Common myeloid progenitor, CD34-positive (primary cell): ENCODE measurements around the gene FREM1.

Experiments
- CTCF ChIA-PET: fragments of 350-600 bp; sonication (Branson Sonifier 250); formaldehyde crosslinking; loops from one replicate; lab custom pipeline; 2021; ENCODE audit warnings: antibody characterized with exemption; lab: Charles Lee
- POLR2A ChIA-PET: fragments of 350-600 bp; sonication (Branson Sonifier 250); formaldehyde crosslinking; loops from one replicate; lab custom pipeline; 2021; ENCODE audit warnings: antibody characterized with exemption; lab: Charles Lee
- DNase-seq, 3 donors: peaks; one replicate each; pipeline versions ENCODE4 v3.0.0 to v3.0.0-alpha.2; 2013
- H3K27ac ChIP-seq, 2 experiments: 1 replicate in 1 of 2; 2 replicates in 1 of 2; pipeline ENCODE4 v1.7.0; 2013; ENCODE audit warnings: inconsistent platforms in 2 of 2, low read length in 2 of 2, mild to moderate bottlenecking in 2 of 2, low read depth in 1 of 2, moderate library complexity in 1 of 2; ENCODE audit not compliant: severe bottlenecking in 2 of 2, insufficient read depth in 1 of 2, poor library complexity in 1 of 2
- H3K27me3 ChIP-seq, 5 experiments: replicated peaks in 2 of 5; 1 replicate in 3 of 5; 2 replicates in 2 of 5; pipeline versions ENCODE4 v1.6.1 to v1.7.0; 2013; ENCODE audit warnings: low read length in 4 of 5, mild to moderate bottlenecking in 2 of 5, moderate library complexity in 2 of 5, inconsistent platforms in 1 of 5; ENCODE audit not compliant: insufficient read depth in 5 of 5, control insufficient read depth in 4 of 5
- H3K36me3 ChIP-seq, 4 experiments: 1 replicate in 2 of 4; 2 replicates in 2 of 4; pipeline versions ENCODE4 v1.6.1 to v1.7.0; 2013; ENCODE audit warnings: low read length in 3 of 4, control low read depth in 1 of 4, mild to moderate bottlenecking in 1 of 4; ENCODE audit not compliant: control insufficient read depth in 4 of 4, insufficient read depth in 4 of 4
- H3K4me1 ChIP-seq, 4 experiments: 1 replicate in 3 of 4; 2 replicates in 1 of 4; pipeline versions ENCODE4 v1.6.1 to v1.7.1; 2013; ENCODE audit warnings: low read length in 3 of 4, mild to moderate bottlenecking in 3 of 4, control low read depth in 1 of 4, inconsistent platforms in 1 of 4, moderate library complexity in 1 of 4; ENCODE audit not compliant: control insufficient read depth in 4 of 4, insufficient read depth in 4 of 4; ENCODE audit errors: control extremely low read depth in 1 of 4
- H3K4me3 ChIP-seq, 7 experiments: 1 replicate in 4 of 7; 2 replicates in 3 of 7; pipeline versions ENCODE4 v1.5.1 to v1.7.0; 2013; ENCODE audit warnings: mild to moderate bottlenecking in 7 of 7, low read length in 6 of 7, moderate library complexity in 6 of 7, inconsistent platforms in 2 of 7, low read depth in 2 of 7, control low read depth in 1 of 7; ENCODE audit not compliant: insufficient read depth in 4 of 7, control insufficient read depth in 1 of 7; ENCODE audit errors: extremely low read depth in 1 of 7
- H3K9me3 ChIP-seq, 5 experiments: 1 replicate in 4 of 5; 2 replicates in 1 of 5; pipeline versions ENCODE4 v1.6.1 to v1.7.1; 2013; ENCODE audit warnings: low read length in 4 of 5, mild to moderate bottlenecking in 2 of 5, inconsistent platforms in 1 of 5, low read depth in 1 of 5, moderate library complexity in 1 of 5; ENCODE audit not compliant: control insufficient read depth in 4 of 5, insufficient read depth in 2 of 5; ENCODE audit errors: control extremely low read depth in 1 of 5
- WGBS: methylation state at CpG from one replicate; pipeline ENCODE4 v1.1.5; 2013; ENCODE audit not compliant: insufficient coverage; 5-methylcytosine and 5-hydroxymethylcytosine counted together

FREM1 gene

GRCh38 chr9:14744768-14745167 lies 165.5 kb downstream of the FREM1 start:
- Histone ChIP-seq H3K4me1 (no peaks in the 10 kb centered on the region), H3K27me3 (peaks cover 0 to 2% (median 0%) of the 10 kb centered on the region in 5 experiments), H3K9me3 (no peaks in the 10 kb centered on the region), H3K27ac (no peak overlapping the region), H3K36me3 (peaks cover 0 to 14% (median 3%) of the 10 kb centered on the region in 4 experiments), H3K4me3 (no peak overlapping the region)
- ChIA-PET CTCF (no interaction called here), POLR2A (no interaction called here)
- no peak for DNase-seq
- WGBS: no CpG with 5 or more reads among the region's 1 CpG

DNA sequence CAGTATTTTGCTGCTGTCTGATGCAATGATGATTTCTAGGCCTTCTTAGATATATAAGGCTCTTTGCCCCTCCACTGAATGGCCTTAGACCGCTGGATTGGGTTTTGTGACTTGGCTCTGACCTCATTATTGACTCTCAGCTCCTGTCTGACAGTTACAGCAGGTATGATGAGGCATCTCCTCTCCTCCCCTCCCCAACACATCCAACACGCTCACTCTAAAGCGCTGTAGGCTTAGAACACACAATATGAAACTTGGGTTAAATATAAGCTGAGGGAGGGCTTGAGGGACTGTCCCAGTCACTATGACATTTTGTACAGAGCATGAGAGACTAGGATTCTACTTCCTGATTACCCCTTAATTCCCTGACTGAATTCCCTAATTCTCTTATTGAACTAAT lies 168.9 kb downstream of the FREM1 start:
- WGBS: 88% methylated on average over 1 of the region's 3 CpGs
- Histone ChIP-seq H3K9me3 (no peaks in the 10 kb centered on the region), H3K36me3 (peaks cover 0 to 9% (median 2%) of the 10 kb centered on the region in 4 experiments), H3K27ac (no peak overlapping the region), H3K4me3 (no peak overlapping the region), H3K4me1 (no peaks in the 10 kb centered on the region), H3K27me3 (no peaks in the 10 kb centered on the region)
- ChIA-PET POLR2A (no interaction called here), CTCF (interaction anchor here (0.8 to 1.5 kb wide), 2 partner anchors 9 to 10 kb away, joined by 3 to 4 read pairs; no protein-coding TSS in a partner anchor)
- no peak for DNase-seq

DNA sequence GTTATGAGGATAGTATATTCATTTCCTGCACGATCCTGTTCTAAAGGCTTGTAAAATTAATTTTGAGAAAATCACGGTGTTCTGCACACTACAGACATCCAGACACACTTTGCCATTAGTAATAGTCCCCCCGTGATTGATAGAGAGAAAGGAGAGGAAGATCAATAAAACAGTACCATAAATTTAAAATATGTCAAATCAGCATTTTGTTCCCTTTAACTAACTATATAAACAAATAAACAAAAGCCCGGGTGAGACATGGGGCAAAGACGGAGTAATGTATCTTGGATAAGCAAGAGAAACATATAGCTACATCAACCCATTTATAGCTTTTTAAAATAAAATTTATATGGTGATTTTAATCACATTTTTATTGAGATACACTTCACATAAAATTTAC lies 177.1 kb downstream of the FREM1 start:
- DNase-seq: no peak

DNA sequence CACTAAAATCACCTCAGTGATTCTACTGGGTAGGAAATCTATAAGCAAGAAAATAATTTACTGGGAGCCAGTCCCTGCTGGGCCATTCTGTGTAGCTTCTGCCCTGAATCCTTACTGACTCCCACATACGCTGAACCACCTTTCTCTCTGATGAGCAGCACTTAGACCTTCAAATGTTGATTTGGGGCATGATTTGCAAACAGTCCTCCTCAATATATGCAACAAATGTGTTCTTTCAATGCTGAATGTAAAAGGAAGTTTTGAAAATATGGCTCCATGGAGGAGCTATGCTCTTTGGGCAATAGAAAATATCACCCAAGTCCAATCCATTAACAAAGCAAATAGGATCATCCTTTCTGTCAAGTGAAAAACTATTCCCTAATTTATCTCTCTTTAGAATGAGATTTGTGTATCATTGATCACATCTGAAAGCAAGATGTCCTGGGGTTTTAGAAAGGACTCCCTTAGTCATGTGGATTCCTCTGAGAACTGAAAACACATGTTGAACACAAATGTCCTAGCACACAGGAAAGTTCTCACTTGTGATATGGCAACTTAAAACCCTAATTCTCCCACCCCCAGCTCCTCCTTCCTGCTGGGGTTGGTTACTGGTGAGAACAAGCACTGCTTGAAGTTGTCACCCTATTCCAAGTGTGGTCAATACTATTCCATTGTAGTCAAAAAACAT lies 178.8 kb downstream of the FREM1 start:
- ChIA-PET POLR2A (no interaction called here), CTCF (interaction anchor here (1.2 kb wide), 1 partner anchor 10 kb away, joined by 3 read pairs; no protein-coding TSS in a partner anchor)
- H3K36me3 ChIP-seq: no peaks in the 10 kb centered on the region
- no peaks in the 10 kb centered on the region for H3K9me3 ChIP-seq
- DNase-seq: no peak
- no peak overlapping the region for H3K4me3 ChIP-seq
- no peaks in the 10 kb centered on the region for H3K27me3 ChIP-seq
- no peaks in the 10 kb centered on the region for H3K4me1 ChIP-seq
- WGBS: 100% methylated on average over 1 of the region's 1 CpG
- no peak overlapping the region for H3K27ac ChIP-seq

More for the DNA sequence above, 177.1 kb downstream of the FREM1 start:
- ChIA-PET CTCF (no interaction called here), POLR2A (no interaction called here)
- Histone ChIP-seq H3K4me1 (no peaks in the 10 kb centered on the region), H3K36me3 (no peaks in the 10 kb centered on the region), H3K27me3 (no peaks in the 10 kb centered on the region), H3K27ac (no peak overlapping the region), H3K9me3 (no peaks in the 10 kb centered on the region), H3K4me3 (no peak overlapping the region)
- WGBS: no CpG with 5 or more reads among the region's 5 CpGs

GRCh38 chr9:14730461-14730898 lies 179.7 kb downstream of the FREM1 start:
- Histone ChIP-seq H3K36me3 (no peaks in the 10 kb centered on the region), H3K4me3 (no peak overlapping the region), H3K4me1 (no peaks in the 10 kb centered on the region), H3K9me3 (no peaks in the 10 kb centered on the region), H3K27me3 (no peaks in the 10 kb centered on the region), H3K27ac (no peak overlapping the region)
- DNase-seq: no peak
- WGBS: no CpG with 5 or more reads among the region's 2 CpGs
- CTCF ChIA-PET: interaction anchor here (1.2 kb wide), 1 partner anchor 11 kb away, joined by 3 read pairs; no protein-coding TSS in a partner anchor
- POLR2A ChIA-PET: no interaction called here

DNA sequence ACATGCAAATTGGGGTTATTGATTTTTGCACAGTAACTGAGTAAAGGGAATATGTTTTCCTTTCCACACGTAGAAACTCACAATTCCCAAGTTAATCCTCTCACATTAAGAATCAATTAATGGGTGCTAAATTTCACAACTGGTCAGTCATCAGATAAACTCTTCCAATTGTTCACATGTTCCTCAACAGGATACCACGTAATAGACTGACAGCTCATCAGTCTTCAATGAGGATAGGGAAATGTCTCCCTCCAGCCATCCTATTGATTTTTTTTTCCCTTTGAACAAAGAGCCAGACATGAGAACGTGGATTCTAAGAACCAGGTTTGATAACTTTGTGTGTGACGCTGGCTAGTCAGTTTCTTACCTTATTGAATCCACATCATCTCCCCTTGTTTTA lies 186.9 kb downstream of the FREM1 start:
- Histone ChIP-seq H3K4me1 (no peaks in the 10 kb centered on the region), H3K4me3 (no peak overlapping the region), H3K9me3 (no peaks in the 10 kb centered on the region), H3K36me3 (no peaks in the 10 kb centered on the region), H3K27ac (no peak overlapping the region), H3K27me3 (peaks cover 0 to 7% (median 0%) of the 10 kb centered on the region in 5 experiments)
- ChIA-PET POLR2A (no interaction called here), CTCF (no interaction called here)
- DNase-seq: no peak
- WGBS: 97% methylated on average over 3 of the region's 4 CpGs

DNA sequence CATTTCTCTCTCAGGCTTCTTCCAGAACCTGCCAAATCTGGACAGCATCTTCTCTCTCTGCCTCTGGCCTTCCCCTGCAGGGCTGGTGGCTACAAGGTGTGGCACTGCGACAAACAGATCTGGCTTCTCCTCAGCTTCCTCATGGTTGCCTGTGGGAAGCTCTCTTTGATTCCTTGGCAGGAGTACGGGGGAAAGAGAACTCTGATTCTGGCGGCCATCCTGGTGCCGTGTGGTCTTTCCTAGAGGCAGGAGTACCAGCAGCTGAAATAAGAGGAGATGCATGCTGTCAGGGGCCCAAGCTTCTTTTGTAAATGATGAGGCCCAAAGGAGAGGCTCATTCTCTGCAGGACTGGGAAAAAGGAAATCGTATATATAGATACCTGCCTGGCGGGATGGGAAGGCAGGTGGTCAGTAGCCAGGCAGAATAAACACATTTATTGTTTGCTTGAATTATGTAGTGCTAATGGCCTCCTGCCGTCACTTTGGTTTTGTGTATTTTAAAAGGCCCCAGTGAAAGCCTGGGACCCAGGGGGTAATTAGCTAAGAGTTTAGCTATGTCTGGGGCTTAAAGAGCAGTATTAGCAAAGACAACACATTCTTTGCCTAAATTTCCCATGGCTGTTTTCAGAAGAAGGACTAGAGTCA lies 187.7 kb downstream of the FREM1 start, which contains the start of gene CER1:
TSS of gene CER1 (minus strand) at position 343 of the 645 bp plus-strand sequence. CDS start at position 282, 61 bp downstream.
- Histone ChIP-seq H3K9me3 (no peaks in the 10 kb centered on the region), H3K36me3 (no peaks in the 10 kb centered on the region), H3K27me3 (peaks cover 0 to 7% (median 0%) of the 10 kb centered on the region in 5 experiments), H3K27ac (no peak within 1 kb of the TSS), H3K4me3 (no peak within 1 kb of the TSS), H3K4me1 (no peaks in the 10 kb centered on the region)
- 83% methylated on average over 7 of the region's 7 CpGs for WGBS
- ChIA-PET POLR2A (no interaction called here), CTCF (no interaction called here)
- DNase-seq: no peak
